GM21390 (cell line): ENCODE data around the gene SETD1A.

Source experiments
- ATAC-seq: cut with Tn5 transposase; IDR thresholded peaks from one replicate; pipeline ENCODE4 v1.9.1; 2021; ENCODE audit not compliant: unreplicated experiment

The SETD1A gene

GRCh38 chr16:30953111-30953510 is 4.4 kb upstream of the SETD1A start:
- ATAC-seq = no peak

DNA sequence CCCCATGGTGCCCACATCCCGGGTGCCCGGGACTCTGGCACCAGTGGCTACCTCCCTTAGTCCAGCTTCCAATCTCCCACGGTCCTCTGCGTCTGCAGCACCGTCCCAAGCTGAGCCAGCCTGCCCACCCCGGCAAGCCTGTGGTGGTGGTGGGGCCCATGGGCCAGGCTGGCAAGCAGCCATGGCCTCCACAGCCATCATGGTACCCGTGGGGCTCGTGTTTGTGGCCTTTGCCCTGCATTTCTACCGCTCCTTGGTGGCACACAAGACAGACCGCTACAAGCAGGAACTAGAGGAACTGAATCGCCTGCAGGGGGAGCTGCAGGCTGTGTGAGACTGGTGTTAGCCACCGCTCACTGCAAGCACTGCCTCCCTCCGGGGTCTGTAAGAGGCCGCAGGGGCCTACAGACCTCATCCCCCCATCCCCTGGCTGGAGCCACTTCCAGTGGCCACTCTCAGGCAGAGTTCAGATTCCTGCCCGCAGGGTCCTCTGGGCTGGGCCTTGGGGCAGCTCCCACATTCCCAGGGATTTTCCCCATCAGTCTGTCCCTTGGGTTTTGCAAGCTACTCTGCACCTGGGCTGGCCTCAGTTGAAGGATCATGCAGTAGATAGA is 3.9 kb upstream of the SETD1A start:
- no peak for ATAC-seq

GRCh38 chr16:30954993-30955392 is 2.6 kb upstream of the SETD1A start:
- no peak for ATAC-seq

GRCh38 chr16:30956601-30957455 is 726 bp upstream of the SETD1A start:
- ATAC-seq = peak; percentile 42

- peak; percentile 31 for ATAC-seq
These were observed 873 bp downstream of the SETD1A start for GRCh38 chr16:30958175-30959079.

DNA sequence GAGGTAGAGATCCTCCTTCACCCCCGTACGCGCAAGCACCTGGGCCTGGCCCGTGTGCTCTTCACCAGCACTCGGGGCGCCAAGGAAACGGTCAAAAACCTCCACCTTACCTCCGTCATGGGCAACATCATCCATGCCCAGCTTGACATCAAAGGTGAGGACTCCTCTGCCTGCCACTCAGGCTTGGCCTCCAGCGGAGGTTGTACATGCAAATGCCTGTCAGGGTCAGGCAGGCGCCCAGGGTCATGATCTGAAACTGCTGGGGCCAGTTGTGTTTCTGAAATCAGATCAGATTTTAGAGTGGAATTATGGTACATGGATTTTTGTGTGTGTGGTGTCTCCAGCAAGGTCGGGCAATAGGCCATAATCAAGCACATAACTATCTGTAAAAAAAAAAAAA is 3.8 kb downstream of the SETD1A start:
- ATAC-seq = no peak

DNA sequence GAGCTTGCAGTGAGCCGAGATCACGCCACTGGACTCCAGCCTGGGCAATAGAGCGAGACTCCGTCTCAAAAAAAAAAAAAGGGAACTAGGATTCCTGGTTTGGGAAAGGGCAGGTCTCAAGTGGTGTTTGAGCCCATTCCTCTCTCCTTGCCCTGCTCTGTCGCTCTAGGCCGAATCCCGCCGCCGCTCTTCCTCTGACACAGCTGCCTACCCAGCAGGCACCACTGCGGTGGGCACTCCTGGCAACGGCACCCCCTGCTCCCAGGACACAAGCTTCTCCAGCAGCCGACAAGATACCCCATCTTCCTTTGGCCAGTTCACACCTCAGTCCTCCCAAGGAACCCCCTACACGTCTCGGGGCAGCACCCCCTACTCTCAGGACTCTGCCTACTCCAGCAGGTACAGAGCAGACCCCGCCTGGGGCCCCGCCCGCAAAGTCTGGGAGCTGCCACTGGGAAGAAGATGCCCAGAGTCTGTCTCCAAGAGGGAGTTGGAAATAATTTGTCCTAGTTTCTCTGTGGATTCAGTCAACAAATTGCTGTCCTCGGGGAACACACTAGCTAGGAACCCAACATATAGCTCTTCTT is 6.5 kb downstream of the SETD1A start:
- ATAC-seq = no peak

DNA sequence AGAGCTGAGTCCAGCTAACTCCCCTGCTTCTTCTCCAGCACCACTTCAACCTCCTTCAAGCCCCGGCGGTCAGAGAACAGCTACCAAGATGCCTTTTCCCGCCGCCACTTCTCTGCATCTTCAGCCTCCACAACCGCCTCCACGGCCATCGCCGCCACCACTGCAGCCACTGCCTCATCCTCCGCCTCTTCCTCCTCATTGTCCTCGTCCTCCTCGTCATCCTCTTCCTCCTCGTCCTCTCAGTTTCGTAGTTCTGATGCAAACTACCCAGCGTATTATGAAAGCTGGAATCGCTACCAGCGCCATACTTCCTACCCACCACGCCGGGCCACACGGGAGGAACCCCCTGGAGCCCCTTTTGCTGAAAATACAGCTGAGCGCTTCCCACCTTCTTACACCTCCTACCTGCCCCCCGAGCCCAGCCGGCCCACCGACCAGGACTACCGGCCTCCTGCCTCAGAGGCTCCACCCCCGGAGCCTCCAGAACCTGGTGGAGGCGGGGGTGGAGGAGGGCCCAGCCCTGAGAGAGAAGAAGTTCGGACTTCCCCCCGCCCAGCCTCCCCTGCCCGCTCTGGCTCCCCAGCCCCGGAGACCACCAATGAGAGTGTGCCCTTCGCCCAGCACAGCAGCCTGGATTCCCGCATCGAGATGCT is 7.1 kb downstream of the SETD1A start:
- ATAC-seq = no peak

GRCh38 chr16:30965436-30965835 is 7.9 kb downstream of the SETD1A start:
- no peak for ATAC-seq

DNA sequence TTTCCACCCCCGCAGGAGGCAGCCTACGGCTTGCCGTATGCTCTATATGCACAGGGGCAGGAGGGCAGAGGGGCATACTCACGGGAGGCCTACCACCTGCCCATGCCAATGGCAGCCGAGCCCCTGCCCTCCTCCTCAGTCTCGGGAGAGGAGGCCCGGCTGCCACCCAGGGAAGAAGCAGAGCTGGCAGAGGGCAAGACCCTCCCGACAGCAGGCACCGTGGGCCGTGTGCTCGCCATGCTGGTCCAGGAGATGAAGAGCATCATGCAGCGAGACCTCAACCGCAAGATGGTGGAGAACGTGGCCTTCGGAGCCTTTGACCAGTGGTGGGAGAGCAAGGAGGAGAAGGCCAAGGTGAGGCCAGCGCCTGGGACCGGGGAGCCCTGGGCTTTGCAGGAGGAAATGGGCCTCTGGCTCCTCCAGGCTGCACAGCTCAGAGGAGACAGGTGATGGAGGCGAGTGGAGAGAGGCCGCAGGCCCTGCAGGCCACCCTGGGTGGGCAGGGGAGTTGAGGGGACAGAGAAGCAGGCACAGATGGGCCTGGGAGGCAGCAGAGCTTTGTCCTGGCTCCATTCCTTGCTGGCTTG is 8.6 kb downstream of the SETD1A start:
- no peak for ATAC-seq

DNA sequence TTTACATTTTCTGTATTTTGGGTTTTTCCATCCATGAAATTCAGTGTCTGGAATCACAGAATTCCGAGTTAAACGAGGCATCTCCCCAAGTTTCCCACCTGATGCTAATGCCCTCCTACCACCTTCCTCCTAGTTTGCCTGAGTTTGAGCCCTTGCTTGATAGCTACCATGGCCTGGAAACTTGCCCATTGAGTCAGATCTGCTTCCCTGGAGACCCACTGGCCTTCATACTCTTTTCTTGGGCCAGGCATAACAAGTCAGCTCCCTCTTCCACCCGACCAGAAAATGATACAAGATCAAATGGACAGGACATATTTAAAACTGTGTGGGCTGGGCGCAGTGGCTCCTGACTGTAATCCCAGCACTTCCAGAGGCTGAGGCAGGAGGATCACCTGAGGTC is 10.2 kb downstream of the SETD1A start:
- no peak for ATAC-seq

GRCh38 chr16:30969246-30969842 is 11.8 kb downstream of the SETD1A start:
- no peak for ATAC-seq

DNA sequence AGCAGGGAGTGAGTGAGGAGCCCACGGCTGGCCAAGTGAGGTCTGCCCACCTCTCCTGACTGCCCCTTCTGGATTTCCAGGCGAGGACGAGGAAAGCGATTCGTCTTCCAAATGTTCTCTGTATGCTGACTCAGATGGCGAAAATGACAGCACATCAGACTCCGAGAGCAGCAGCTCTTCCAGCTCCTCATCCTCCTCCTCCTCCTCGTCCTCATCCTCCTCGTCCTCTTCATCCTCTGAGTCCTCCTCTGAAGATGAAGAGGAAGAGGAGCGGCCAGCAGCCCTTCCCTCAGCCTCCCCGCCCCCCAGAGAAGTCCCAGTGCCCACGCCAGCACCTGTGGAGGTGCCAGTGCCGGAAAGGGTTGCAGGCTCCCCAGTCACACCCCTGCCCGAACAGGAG is 13.7 kb downstream of the SETD1A start:
- no peak for ATAC-seq

DNA sequence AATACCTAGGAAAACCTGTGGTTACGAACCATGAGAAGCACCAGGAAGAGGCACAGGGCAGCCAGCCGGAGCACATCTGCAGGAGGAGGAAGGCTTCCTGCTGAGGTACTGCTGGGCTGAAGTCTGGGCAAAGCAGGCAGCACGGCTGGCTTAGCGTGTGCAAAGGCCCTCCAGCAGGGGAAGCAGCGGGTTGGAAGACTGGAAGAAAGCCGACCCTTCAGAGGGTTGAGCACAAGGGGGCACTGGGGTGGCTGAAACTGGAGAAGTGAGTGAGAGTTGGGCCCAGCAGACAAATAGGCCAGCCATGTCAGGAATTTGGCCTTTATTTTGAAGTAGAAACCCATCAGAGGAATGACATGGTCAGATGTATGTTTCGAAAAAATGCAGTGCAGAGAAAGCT is 15.3 kb downstream of the SETD1A start:
- ATAC-seq = no peak

DNA sequence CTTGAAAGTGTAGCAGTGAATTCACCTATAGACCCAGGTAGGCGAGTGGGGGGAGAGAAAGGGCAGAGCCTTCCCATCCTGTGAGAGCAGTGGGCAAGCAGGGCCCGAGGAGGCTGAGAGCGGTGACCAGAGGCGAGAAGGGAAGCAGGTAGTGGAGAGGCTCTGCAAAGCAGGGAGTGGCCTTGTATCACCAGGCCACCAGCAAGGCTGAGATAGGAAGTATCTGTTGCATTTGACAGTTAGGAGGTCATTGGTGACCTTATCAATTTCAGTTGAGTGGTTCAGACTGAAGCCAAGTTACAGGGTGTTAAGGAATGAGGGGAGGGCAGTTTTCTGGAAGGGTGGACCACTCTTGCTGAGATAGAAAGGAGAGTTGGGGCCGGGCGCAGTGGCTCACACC is 16.8 kb downstream of the SETD1A start:
- no peak for ATAC-seq

GRCh38 chr16:30976486-30976885 is 18.9 kb downstream of the SETD1A start:
- ATAC-seq = no peak

DNA sequence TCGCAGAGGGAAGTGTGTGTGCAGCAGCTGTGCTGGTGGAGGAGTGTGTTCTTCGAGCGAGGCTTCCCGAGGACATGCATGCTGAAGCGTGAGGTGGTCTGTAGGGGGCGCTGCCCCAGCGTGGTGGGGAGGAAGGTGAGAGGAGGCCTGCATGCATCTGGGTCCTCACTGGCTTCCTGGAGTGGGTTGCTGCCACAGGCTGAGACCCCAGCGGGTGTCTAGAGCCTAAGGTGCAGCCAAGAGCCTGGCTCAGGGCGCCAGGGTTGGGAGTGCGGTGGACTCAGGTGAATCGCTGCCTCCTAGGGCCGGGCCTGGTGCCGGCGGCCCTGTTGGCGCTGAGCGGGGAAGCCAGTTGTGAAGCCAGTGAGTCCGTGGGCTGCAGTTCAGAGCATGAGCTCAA is 19.9 kb downstream of the SETD1A start:
- no peak for ATAC-seq

GRCh38 chr16:30979170-30980022 is 21.8 kb downstream of the SETD1A start:
- no peak for ATAC-seq

DNA sequence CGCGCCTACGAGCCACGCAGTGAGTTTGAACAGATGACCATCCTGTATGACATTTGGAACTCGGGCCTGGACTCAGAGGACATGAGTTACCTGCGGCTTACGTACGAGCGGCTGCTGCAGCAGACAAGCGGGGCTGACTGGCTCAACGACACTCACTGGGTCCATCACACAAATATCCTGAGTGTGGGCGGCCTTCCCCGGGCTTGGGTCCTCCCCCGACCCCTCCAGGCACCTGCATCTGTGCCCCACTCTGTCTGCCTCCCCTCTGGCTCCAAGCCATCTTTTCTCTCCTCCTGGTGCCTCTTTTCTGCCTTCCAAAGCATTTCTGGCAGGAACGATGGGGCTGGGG is 22.4 kb downstream of the SETD1A start:
- no peak for ATAC-seq
